HCT116 (cell line): ENCODE results near the gene GOLPH3L. TPM values are rescaled to one million over a fixed set of nuclear protein-coding genes. Genes with fewer than 3 reads are reported as not detected.

Source experiments
- ATAC-seq: fragments of 200-7000 bp; cut with Tn5 transposase; 2 replicates; pipeline ENCODE4 v1.9.1; 2020; ENCODE audit warnings: mild to moderate bottlenecking, moderate library complexity
- BruUV-seq: library from RNA; stranded (reverse); fragments of 400-500 nt; replicated peaks from 2 replicates; lab custom pipeline; 2021; lab: Mats Ljungman, UMichigan
- CTCF ChIA-PET: fragments of 300-600 bp; sonication (Branson Sonifier 250); formaldehyde crosslinking; loops from one replicate; lab custom pipeline; 2021; ENCODE audit warnings: antibody characterized with exemption; lab: Charles Lee
- POLR2A ChIA-PET: fragments of 300-600, 350-600 bp; sonication (Branson Sonifier 250); formaldehyde crosslinking; loops from one replicate; lab custom pipeline; 2021; ENCODE audit warnings: antibody characterized with exemption; lab: Charles Lee
- RAD21 ChIA-PET, 2 experiments: fragments of 300-600 bp; sonication (Branson Sonifier 250); formaldehyde crosslinking; loops; one replicate each; lab custom pipeline; 2023; ENCODE audit warnings: low total read pairs in 2 of 2; ENCODE audit not compliant: uncharacterized antibody in 2 of 2, unreplicated experiment in 2 of 2, low non-redundant PET in 1 of 2; lab: Charles Lee
- DNase-seq: peaks from one replicate; pipeline ENCODE4 v3.0.0-alpha.2; 2010; ENCODE audit warnings: low read depth, low spot score
- H2AFZ ChIP-seq: fragments of 200-600 bp; shearing (Covaris generic), sonication (generic); 2 replicates; pipeline ENCODE4 v1.6.1; 2017; ENCODE audit warnings: low read depth, mixed run types, mixed read lengths, antibody characterized with exemption, low read length; ENCODE audit not compliant: poor library complexity, severe bottlenecking
- H3K27ac ChIP-seq: 2 replicates; pipeline ENCODE4 v1.5.1; 2012; ENCODE audit warnings: low read depth, low read length
- H3K27me3 ChIP-seq: fragments of 200-600 bp; sonication (generic); 2 replicates; pipeline ENCODE4 v1.6.1; 2016; ENCODE audit warnings: mixed run types, low read length, mixed read lengths; ENCODE audit not compliant: insufficient read depth
- H3K36me3 ChIP-seq, 2 experiments: fragments of 200-500 bp in 1 of 2; fragments of 200-600 bp in 1 of 2; sonication (Bioruptor generic) in 1 of 2; sonication (generic) in 1 of 2; 2 replicates each; pipeline versions ENCODE4 v1.5.1 to v1.6.1; 2014 to 2016; ENCODE audit warnings: low read length in 2 of 2, inconsistent platforms in 1 of 2, mixed read lengths in 1 of 2, mixed run types in 1 of 2; ENCODE audit not compliant: insufficient read depth in 2 of 2, control insufficient read depth in 1 of 2
- H3K4me1 ChIP-seq, 2 experiments: fragments of 200-600 bp in 1 of 2; sonication (generic) in 1 of 2; 2 replicates each; pipeline versions ENCODE4 v1.5.1 to v1.6.1; 2012 to 2017; ENCODE audit warnings: low read length in 2 of 2, inconsistent platforms in 1 of 2, mild to moderate bottlenecking in 1 of 2, mixed read lengths in 1 of 2, mixed run types in 1 of 2, moderate library complexity in 1 of 2; ENCODE audit not compliant: insufficient read depth in 2 of 2, control insufficient read depth in 1 of 2
- H3K4me2 ChIP-seq: fragments of 200-600 bp; sonication (generic); 2 replicates; pipeline ENCODE4 v1.6.1; 2017; ENCODE audit warnings: mixed run types, low read length, mixed read lengths
- H3K4me3 ChIP-seq, 2 experiments: fragments of 200-600 bp in 1 of 2; sonication (generic) in 1 of 2; replicated peaks in 1 of 2; 2 replicates each; pipeline ENCODE4 v1.5.1; 2011 to 2016; ENCODE audit warnings: low read length in 2 of 2, control low read depth in 1 of 2, low read depth in 1 of 2, mild to moderate bottlenecking in 1 of 2, mixed read lengths in 1 of 2, mixed run types in 1 of 2
- H3K79me2 ChIP-seq: fragments of 200-600 bp; sonication (generic); 2 replicates; pipeline ENCODE4 v1.6.1; 2017; ENCODE audit warnings: mild to moderate bottlenecking, mixed run types, low read length, moderate library complexity, mixed read lengths; ENCODE audit not compliant: insufficient read depth
- H3K9ac ChIP-seq: fragments of 200-600 bp; sonication (generic); 2 replicates; pipeline ENCODE4 v1.6.1; 2016; ENCODE audit warnings: low read length, mixed read lengths
- H3K9me2 ChIP-seq: fragments of 200-600 bp; sonication (generic), shearing (Covaris generic); 2 replicates; pipeline ENCODE4 v1.6.1; 2017; ENCODE audit warnings: mixed run types, mild to moderate bottlenecking, moderate library complexity; ENCODE audit not compliant: insufficient read depth
- H3K9me3 ChIP-seq, 2 experiments: fragments of 200-500 bp in 1 of 2; fragments of 200-600 bp in 1 of 2; sonication (Bioruptor generic) in 1 of 2; sonication (generic) in 1 of 2; 2 replicates each; pipeline ENCODE4 v1.6.1; 2014 to 2017; ENCODE audit warnings: low read length in 2 of 2, mixed read lengths in 2 of 2, inconsistent platforms in 1 of 2, low read depth in 1 of 2, mild to moderate bottlenecking in 1 of 2, mixed run types in 1 of 2, moderate library complexity in 1 of 2; ENCODE audit not compliant: control insufficient read depth in 1 of 2, insufficient read depth in 1 of 2
- H4K20me1 ChIP-seq: fragments of 200-600 bp; sonication (generic), shearing (Covaris generic); 2 replicates; pipeline ENCODE4 v1.6.1; 2017; ENCODE audit warnings: mixed run types, mild to moderate bottlenecking, moderate library complexity; ENCODE audit not compliant: insufficient read depth
- ELF1 ChIP-seq: IDR thresholded peaks from 2 replicates; pipeline ENCODE4 v1.6.1; 2012; ENCODE audit warnings: low read depth, borderline replicate concordance
- EZH2 ChIP-seq: fragments of 200-600 bp; sonication (generic); IDR thresholded peaks from 2 replicates; pipeline ENCODE4 v1.6.1; 2017; ENCODE audit warnings: antibody characterized with exemption, mixed run types
- EZH2phosphoT487 ChIP-seq: fragments of 200-600 bp; IDR thresholded peaks from 2 replicates; pipeline ENCODE4 v1.6.1; 2018; ENCODE audit warnings: antibody characterized with exemption, borderline replicate concordance
- POLR2A ChIP-seq: IDR thresholded peaks from 2 replicates; pipeline ENCODE4 v1.7.0; 2011; ENCODE audit warnings: borderline replicate concordance; ENCODE audit not compliant: insufficient read depth, insufficient read length; ENCODE audit errors: extremely low read depth
- POLR2AphosphoS5 ChIP-seq: IDR thresholded peaks from 2 replicates; pipeline ENCODE4 v1.6.1; 2011; ENCODE audit warnings: mild to moderate bottlenecking, low read depth, low read length, moderate library complexity
- RAD21 ChIP-seq: IDR thresholded peaks from 2 replicates; pipeline ENCODE4 v1.6.1; 2012; ENCODE audit warnings: low read depth, mild to moderate bottlenecking
- SIN3A ChIP-seq: IDR thresholded peaks from 2 replicates; pipeline ENCODE4 v1.6.1; 2012; ENCODE audit warnings: low read depth
- SRF ChIP-seq: IDR thresholded peaks from 2 replicates; pipeline ENCODE4 v1.6.1; 2012; ENCODE audit warnings: low read depth
- TCF7L2 ChIP-seq: IDR thresholded peaks from 2 replicates; pipeline ENCODE4 v1.7.0; 2011; ENCODE audit warnings: borderline replicate concordance, inconsistent platforms; ENCODE audit not compliant: insufficient read depth, insufficient read length; ENCODE audit errors: extremely low read depth
- YY1 ChIP-seq: IDR thresholded peaks from 2 replicates; pipeline ENCODE4 v1.6.1; 2011; ENCODE audit warnings: low read length, low read depth, moderate library complexity, mild to moderate bottlenecking; ENCODE audit not compliant: insufficient replicate concordance; ENCODE audit errors: extremely low read depth
- ZBTB33 ChIP-seq: IDR thresholded peaks from 2 replicates; pipeline ENCODE4 v1.6.1; 2011; ENCODE audit warnings: mild to moderate bottlenecking, low read length, moderate library complexity; ENCODE audit not compliant: insufficient replicate concordance; ENCODE audit errors: extremely low read depth
- ZNF274 ChIP-seq: fragments of 200-500 bp; sonication (Bioruptor generic); IDR thresholded peaks from 2 replicates; pipeline ENCODE4 v1.6.1; 2014; ENCODE audit warnings: mild to moderate bottlenecking, low read depth, low read length, inconsistent platforms
- intact Hi-C: fragments of 100-400 bp; cut with micrococcal nuclease; formaldehyde crosslinking; loops from 2 replicates; pipeline ENCODE4 v1.10.0; 2022
- total RNA-seq: library from RNA; stranded (reverse); gene quantifications from one replicate; pipeline ENCODE4 v1.2.1, GENCODE V29; 2021; ENCODE audit not compliant: unreplicated experiment
- TF ChIP-seq, protein P1 (sequence below): IDR thresholded peaks from 2 replicates; pipeline ENCODE4 v1.6.1; 2012

The GOLPH3L gene
- total RNA-seq, 1 experiment from 2014 or later, result 28.0 TPM

GRCh38 chr1:150708595-150708994, 11.6 kb upstream of the GOLPH3L start:
- no peaks in the 10 kb centered on the region for H4K20me1 ChIP-seq
- intact Hi-C loops, result no loop called here
- H3K9ac ChIP-seq, result no peak overlapping the region
- H3K27me3 ChIP-seq, result no peaks in the 10 kb centered on the region
- TF ChIP-seq YY1 (no peak), EZH2 (no peak), SRF (no peak), SIN3A (no peak), TCF7L2 (no peak), EZH2phosphoT487 (no peak), RAD21 (no peak), POLR2A (no peak), POLR2AphosphoS5 (no peak)
- TF ChIP-seq, protein P1, sequence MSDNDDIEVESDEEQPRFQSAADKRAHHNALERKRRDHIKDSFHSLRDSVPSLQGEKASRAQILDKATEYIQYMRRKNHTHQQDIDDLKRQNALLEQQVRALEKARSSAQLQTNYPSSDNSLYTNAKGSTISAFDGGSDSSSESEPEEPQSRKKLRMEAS, result no peak
- no peaks in the 10 kb centered on the region for H3K79me2 ChIP-seq
- no TSS peak for BruUV-seq
- ChIA-PET CTCF (no interaction called here), POLR2A (no interaction called here), RAD21 (no interaction called here)
- no peak overlapping the region for H3K4me2 ChIP-seq
- H3K9me2 ChIP-seq, result no peaks in the 10 kb centered on the region
- H3K4me1 ChIP-seq, result no peaks in the 10 kb centered on the region
- H3K27ac ChIP-seq, result no peak overlapping the region
- H3K9me3 ChIP-seq, result no peaks in the 10 kb centered on the region
- no peak overlapping the region for H3K4me3 ChIP-seq
- DNase-seq (no peak), ATAC-seq (no peak)
- H3K36me3 ChIP-seq, result no peaks in the 10 kb centered on the region
- H2AFZ ChIP-seq, result peak overlapping the region; percentile 69

GRCh38 chr1:150706091-150706490, 9.1 kb upstream of the GOLPH3L start:
- H3K9me2 ChIP-seq, result no peaks in the 10 kb centered on the region
- no peak for TF ChIP-seq ZBTB33
- no peak for TF ChIP-seq POLR2A
- no peak for TF ChIP-seq SIN3A
- no peak for TF ChIP-seq RAD21
- no peak for TF ChIP-seq ELF1
- no peak for TF ChIP-seq POLR2AphosphoS5
- TF ChIP-seq ZNF274, result no peak
- TF ChIP-seq EZH2phosphoT487, result no peak
- no peaks in the 10 kb centered on the region for H3K79me2 ChIP-seq
- no peak overlapping the region for H3K9ac ChIP-seq
- ChIA-PET RAD21 (no interaction called here), CTCF (no interaction called here), POLR2A (interaction anchor here (1.4 kb wide), 1 partner anchor 9 kb away, joined by 8 read pairs; the partner anchor contains the start of gene GOLPH3L)
- DNase-seq, result no peak
- no peaks in the 10 kb centered on the region for H3K27me3 ChIP-seq
- H3K36me3 ChIP-seq, result no peaks in the 10 kb centered on the region
- H3K4me3 ChIP-seq, result no peak overlapping the region
- no peaks in the 10 kb centered on the region for H4K20me1 ChIP-seq
- H3K27ac ChIP-seq, result no peak overlapping the region
- no peak overlapping the region for H3K4me2 ChIP-seq
- ATAC-seq, result no peak
- no peaks in the 10 kb centered on the region for H3K4me1 ChIP-seq
- intact Hi-C loops, result no loop called here
- H3K9me3 ChIP-seq, result no peaks in the 10 kb centered on the region
- no TSS peak for BruUV-seq
- peak overlapping the region; percentile 50 for H2AFZ ChIP-seq
